ENCODE measurements around the gene EYA4.

The EYA4 gene

DNA sequence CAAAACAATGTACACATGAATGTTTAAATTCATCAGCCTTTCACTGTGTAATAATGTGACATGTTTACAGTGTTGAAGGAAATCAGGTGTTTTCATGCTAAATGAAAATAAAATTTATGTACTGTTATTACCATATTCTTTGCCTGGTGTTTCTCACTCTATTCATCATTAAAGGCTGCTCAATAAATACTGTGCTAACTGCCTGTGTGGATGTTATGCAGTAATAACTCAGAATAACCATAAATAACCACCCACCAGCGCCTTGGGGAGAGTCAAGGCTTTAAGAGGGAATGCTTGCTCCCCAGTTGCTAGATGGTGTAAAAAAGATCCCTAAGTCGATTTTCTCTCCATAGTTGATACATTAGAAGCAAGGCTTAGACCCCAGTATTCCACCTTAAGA, 299.9 kb downstream of the EYA4 start:
- peaks cover 0 to 8% (median 1%) of the 10 kb centered on the region in 4 donors for H3K4me1 ChIP-seq
- H3K4me3 ChIP-seq: no peak overlapping the region
- no peak for DNase-seq
- intact Hi-C loops (cut with DNase I; ENCODE audit: low total_unique reads): no loop called here
- H3K27me3 ChIP-seq: no peaks in the 10 kb centered on the region
- H3K27ac ChIP-seq: no peak overlapping the region
- TF ChIP-seq, protein P1, sequence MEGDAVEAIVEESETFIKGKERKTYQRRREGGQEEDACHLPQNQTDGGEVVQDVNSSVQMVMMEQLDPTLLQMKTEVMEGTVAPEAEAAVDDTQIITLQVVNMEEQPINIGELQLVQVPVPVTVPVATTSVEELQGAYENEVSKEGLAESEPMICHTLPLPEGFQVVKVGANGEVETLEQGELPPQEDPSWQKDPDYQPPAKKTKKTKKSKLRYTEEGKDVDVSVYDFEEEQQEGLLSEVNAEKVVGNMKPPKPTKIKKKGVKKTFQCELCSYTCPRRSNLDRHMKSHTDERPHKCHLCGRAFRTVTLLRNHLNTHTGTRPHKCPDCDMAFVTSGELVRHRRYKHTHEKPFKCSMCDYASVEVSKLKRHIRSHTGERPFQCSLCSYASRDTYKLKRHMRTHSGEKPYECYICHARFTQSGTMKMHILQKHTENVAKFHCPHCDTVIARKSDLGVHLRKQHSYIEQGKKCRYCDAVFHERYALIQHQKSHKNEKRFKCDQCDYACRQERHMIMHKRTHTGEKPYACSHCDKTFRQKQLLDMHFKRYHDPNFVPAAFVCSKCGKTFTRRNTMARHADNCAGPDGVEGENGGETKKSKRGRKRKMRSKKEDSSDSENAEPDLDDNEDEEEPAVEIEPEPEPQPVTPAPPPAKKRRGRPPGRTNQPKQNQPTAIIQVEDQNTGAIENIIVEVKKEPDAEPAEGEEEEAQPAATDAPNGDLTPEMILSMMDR (IDR thresholded peaks at IDR 0.05): no peak
- no peaks in the 10 kb centered on the region for H3K36me3 ChIP-seq
- no peaks in the 10 kb centered on the region for H3K9me3 ChIP-seq

DNA sequence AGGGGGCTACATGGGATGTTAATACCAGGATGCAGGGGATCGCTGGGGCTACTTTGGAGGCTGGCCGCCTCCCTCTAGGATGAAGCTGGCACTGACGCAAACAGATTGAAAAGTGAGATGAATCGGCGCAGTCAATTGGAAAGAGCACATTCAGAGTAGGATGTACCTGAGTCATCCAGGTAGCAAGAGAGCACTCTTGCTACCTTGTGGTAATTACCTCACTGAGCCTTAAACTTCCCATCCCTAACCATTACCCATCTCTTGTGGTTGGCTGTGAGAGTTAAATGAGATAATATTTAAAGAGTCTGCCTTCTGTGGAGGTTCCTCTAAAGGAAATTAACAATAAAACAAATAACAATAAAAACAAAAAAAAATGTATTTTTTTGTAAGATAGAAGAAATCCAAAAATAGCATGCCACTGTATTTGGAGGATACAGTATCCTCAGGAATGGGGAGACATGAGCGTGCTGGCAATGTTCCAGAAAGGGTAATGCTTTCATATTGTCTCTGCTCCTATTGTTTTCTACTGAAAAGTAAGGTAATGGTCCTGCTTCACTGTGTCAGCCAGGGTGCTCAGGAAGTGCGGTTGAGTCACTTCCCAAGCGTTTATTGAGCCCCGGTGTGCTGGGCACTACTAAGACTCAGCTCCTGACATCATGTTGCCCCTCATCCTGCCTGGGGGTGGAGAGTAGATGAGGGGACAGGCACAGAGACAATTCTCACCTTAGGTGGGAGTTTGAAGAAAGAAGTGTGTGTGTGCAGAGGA, 301.1 kb downstream of the EYA4 start:
- Histone ChIP-seq H3K27me3 (no peaks in the 10 kb centered on the region), H3K27ac (no peak overlapping the region), H3K4me1 (peaks cover 0 to 11% (median 2%) of the 10 kb centered on the region in 4 donors), H3K4me3 (no peak overlapping the region), H3K9me3 (no peaks in the 10 kb centered on the region), H3K36me3 (no peaks in the 10 kb centered on the region)
- TF ChIP-seq, protein P1 (IDR thresholded peaks at IDR 0.05): no peak
- DNase-seq: no peak
- intact Hi-C loops (cut with DNase I; ENCODE audit: low total_unique reads): no loop called here

DNA sequence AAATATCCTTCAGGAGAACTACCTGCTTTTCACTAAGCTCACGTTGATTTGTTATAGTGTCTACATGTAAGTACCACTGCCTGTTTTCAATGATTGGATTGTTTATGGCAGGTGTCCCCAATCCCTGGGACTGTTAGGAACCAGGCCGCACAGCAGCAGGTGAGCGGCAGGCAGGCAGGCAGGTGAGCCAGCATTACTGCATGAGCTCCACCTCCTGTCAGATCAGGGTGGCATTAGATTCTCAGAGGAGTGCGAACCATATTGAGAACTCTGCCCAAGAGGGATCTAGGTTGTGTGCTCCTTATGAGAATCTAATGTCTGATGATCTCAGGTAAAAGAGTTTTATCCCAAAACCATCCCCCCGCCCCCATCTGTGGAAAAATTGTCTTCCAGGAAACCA, 303.3 kb downstream of the EYA4 start:
- DNase-seq: no peak
- H3K9me3 ChIP-seq: no peaks in the 10 kb centered on the region
- intact Hi-C loops (cut with DNase I; ENCODE audit: low total_unique reads): no loop called here
- H3K4me3 ChIP-seq: no peak overlapping the region
- H3K4me1 ChIP-seq: peaks cover 0 to 23% (median 6%) of the 10 kb centered on the region in 4 donors
- no peaks in the 10 kb centered on the region for H3K36me3 ChIP-seq
- H3K27me3 ChIP-seq: no peaks in the 10 kb centered on the region
- no peak overlapping the region for H3K27ac ChIP-seq
- TF ChIP-seq, protein P1 (IDR thresholded peaks at IDR 0.05): no peak

DNA sequence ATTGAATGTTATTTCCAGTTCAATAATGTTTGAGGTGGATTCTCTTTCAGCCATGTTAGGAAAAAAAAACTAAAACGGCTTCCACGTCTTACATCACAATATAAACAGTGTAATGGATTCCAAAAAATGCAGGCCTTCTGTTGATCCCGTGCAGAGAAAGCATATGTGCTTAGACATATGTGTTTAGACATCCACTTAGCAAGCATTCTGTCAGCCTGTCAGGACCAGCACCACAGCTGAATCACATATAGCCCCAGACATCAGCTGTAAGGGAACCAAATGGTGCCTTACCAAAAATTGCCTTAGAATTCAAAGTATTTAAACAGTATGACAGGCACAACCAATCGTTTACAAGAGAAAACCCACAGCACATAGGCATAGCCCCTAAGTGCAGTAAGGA, 304.9 kb downstream of the EYA4 start:
- H3K4me1 ChIP-seq: peaks cover 0 to 23% (median 6%) of the 10 kb centered on the region in 4 donors
- no peak overlapping the region for H3K4me3 ChIP-seq
- H3K36me3 ChIP-seq: no peaks in the 10 kb centered on the region
- no peaks in the 10 kb centered on the region for H3K9me3 ChIP-seq
- TF ChIP-seq, protein P1 (IDR thresholded peaks at IDR 0.05): no peak
- no peaks in the 10 kb centered on the region for H3K27me3 ChIP-seq
- DNase-seq: no peak
- H3K27ac ChIP-seq: no peak overlapping the region
- intact Hi-C loops (cut with DNase I; ENCODE audit: low total_unique reads): no loop called here

DNA sequence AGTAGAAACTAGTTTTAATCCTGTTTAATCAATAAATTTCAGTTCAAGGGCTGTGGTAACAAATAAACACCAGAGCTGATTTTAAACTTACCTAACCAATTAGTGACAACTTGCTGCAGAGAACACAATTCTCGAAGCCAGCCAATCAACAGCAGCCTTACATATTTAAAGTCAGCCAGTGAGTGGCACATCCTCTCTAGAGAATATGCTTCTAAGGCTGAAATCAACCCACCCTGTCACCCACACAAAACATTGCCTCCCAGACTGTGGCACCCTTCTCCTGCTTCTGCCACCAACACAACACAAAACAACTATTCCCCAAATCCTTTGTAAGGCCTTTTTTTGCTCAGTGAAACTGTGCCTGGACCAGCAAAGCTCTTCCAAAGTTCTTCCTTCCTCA, 306.0 kb downstream of the EYA4 start:
- TF ChIP-seq, protein P1 (IDR thresholded peaks at IDR 0.05): no peak
- DNase-seq: no peak
- H3K4me3 ChIP-seq: no peak overlapping the region
- H3K36me3 ChIP-seq: no peaks in the 10 kb centered on the region
- no peak overlapping the region for H3K27ac ChIP-seq
- peaks cover 0 to 30% (median 10%) of the 10 kb centered on the region in 4 donors for H3K4me1 ChIP-seq
- no peaks in the 10 kb centered on the region for H3K9me3 ChIP-seq
- intact Hi-C loops (cut with DNase I; ENCODE audit: low total_unique reads): no loop called here
- no peaks in the 10 kb centered on the region for H3K27me3 ChIP-seq

All from tibial artery (tissue), 4 donors.